Stomach (tissue), 9 donors: ENCODE results near the gene BRD3OS. TPM values are rescaled to one million over a fixed set of nuclear protein-coding genes. Genes with fewer than 3 reads are reported as not detected.

ENCODE experiments used
- DNase-seq, 2 donors: peaks; one replicate each; pipeline versions ENCODE4 v3.0.0 to v3.0.0-alpha.2; 2013 to 2019
- H3K27ac ChIP-seq, 5 donors: fragments of 200-600 bp in 4 of 5; sonication (generic) in 4 of 5; one replicate each; pipeline ENCODE4 v1.5.1; 2013 to 2019; ENCODE audit warnings: mild to moderate bottlenecking in 1 of 5, moderate library complexity in 1 of 5
- H3K27me3 ChIP-seq, 3 donors: fragments of 200-600 bp; sonication (generic); one replicate each; pipeline ENCODE4 v1.5.1; 2017 to 2019; ENCODE audit warnings: mixed run types in 1 of 3
- H3K36me3 ChIP-seq, 4 donors: fragments of 200-600 bp; sonication (generic); 1 replicate in 3 of 4; 2 replicates in 1 of 4; pipeline ENCODE4 v1.5.1; 2016 to 2019
- H3K4me1 ChIP-seq, 4 donors: fragments of 200-600 bp; sonication (generic); one replicate each; pipeline ENCODE4 v1.5.1; 2016 to 2019
- H3K4me3 ChIP-seq, 4 donors: fragments of 200-600 bp; sonication (generic) in 3 of 4; one replicate each; pipeline ENCODE4 v1.5.1; 2016 to 2019; ENCODE audit warnings: mild to moderate bottlenecking in 1 of 4
- H3K9me3 ChIP-seq, 4 donors: fragments of 200-600 bp; sonication (generic); one replicate each; pipeline ENCODE4 v1.5.1; 2016 to 2019
- CTCF ChIP-seq, 7 experiments: fragments of 450-650 bp in 4 of 7; fragments of 200-600 bp in 3 of 7; sonication (generic) in 3 of 7; IDR thresholded peaks; one replicate each; pipeline ENCODE4 v1.5.1; 2016 to 2019; ENCODE audit warnings: antibody characterized with exemption in 7 of 7, control low read depth in 2 of 7, mild to moderate bottlenecking in 1 of 7
- EP300 ChIP-seq: sonication (generic); formaldehyde crosslinking; IDR thresholded peaks from one replicate; pipeline ENCODE4 v1.6.1; 2017; ENCODE audit warnings: antibody characterized with exemption
- POLR2A ChIP-seq, 4 donors: fragments of 450-650 bp; IDR thresholded peaks; one replicate each; pipeline ENCODE4 v1.6.1; 2016; ENCODE audit warnings: antibody characterized with exemption in 4 of 4, control low read depth in 2 of 4, mild to moderate bottlenecking in 1 of 4, moderate library complexity in 1 of 4
- POLR2AphosphoS5 ChIP-seq, 3 donors: sonication (generic); formaldehyde crosslinking; IDR thresholded peaks; one replicate each; pipeline ENCODE4 v1.6.1; 2016; ENCODE audit warnings: antibody characterized with exemption in 3 of 3
- WGBS, 5 donors: extraction: QIAGEN DNeasy Blood & Tissue Kit in 3 of 5; methylation state at CpG; one replicate each; pipeline versions ENCODE4 v1.1.5 to v1.1.7; 2013 to 2018; 5-methylcytosine and 5-hydroxymethylcytosine counted together
- intact Hi-C: fragments of 100-400 bp; cut with DNase I; formaldehyde crosslinking; loops from one replicate; pipeline ENCODE4 v1.15.1; 2023; ENCODE audit warnings: low total_unique reads
- polyA plus RNA-seq, 3 donors: library from polyadenylated mRNA; stranded (reverse); fragments of 200-250 nt; gene quantifications; one replicate each; pipeline ENCODE4 v1.2.3, GENCODE V29; 2013
- total RNA-seq, 5 donors: library from RNA; depleted of rRNA; stranded (reverse); fragments of >200 nt; gene quantifications; one replicate each; pipeline versions ENCODE4 v1.1.0 to v1.2.3, GENCODE V29; 2014 to 2016
- donor health status: healthy with polysubstance abuse.
- donor health status: Bipolar disorder and iron deficiency.
- donor health status: healthy.

The BRD3OS gene
- total and polyA plus RNA-seq, 8 donors = 2.4 to 12.0 (median 6.2) TPM; not detected in 1

DNA sequence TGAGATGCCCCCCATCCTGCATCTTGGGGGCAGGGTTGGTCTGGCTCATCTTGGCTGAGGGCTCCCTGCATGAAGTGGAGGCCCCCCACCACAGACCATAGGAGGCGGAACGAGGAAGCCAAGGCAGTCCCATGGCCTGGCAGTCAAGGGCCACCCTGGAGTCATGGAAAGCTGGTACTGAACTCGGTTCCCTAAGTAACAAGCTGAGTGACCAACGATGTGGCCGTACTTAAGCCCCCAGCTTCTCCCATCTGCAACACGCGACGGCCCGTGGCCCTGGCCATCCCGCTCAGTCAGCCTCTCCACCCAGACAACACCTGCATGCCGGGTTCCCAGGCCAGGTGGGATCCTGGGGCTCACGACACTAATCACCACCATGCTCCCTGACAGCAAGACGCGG is 25.4 kb downstream of the BRD3OS start:
- intact Hi-C loops = no loop called here
- Histone ChIP-seq H3K27me3 (no peaks in the 10 kb centered on the region), H3K4me1 (peaks cover 18 to 49% (median 43%) of the 10 kb centered on the region in 4 donors), H3K4me3 (no peak overlapping the region), H3K27ac (no peak overlapping the region), H3K36me3 (peaks cover 68 to 80% (median 78%) of the 10 kb centered on the region in 4 donors), H3K9me3 (no peaks in the 10 kb centered on the region)
- DNase-seq = no peak
- 81 to 100% (median 89%) methylated on average over 2 to 14 of the region's 14 CpGs for WGBS, 5 donors
- no peak for TF ChIP-seq EP300
- no peak for TF ChIP-seq POLR2AphosphoS5 (IDR thresholded peaks at IDR 0.05)
- no peak for TF ChIP-seq CTCF (IDR thresholded peaks at IDR 0.05)
- TF ChIP-seq POLR2A (IDR thresholded peaks at IDR 0.05) = no peak

DNA sequence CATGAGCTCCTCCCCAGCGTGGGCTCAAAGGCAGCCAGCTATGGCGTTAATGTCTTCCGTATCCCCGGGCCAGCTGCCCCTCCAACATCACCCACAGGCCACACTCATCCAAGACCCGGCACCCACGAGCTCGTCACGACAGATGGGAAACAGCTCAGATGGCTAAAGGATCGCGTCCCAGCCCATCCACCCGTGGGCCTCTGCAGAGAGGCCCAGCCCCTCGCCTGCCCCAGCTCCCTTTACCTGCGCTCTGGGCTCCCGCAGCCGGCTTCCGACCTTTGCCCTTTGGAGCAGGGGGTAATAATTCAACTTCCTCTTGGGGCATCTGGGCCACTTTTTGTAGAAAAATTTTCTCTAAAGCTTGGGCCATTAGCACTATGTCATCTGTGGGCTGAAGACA is 26.0 kb downstream of the BRD3OS start:
- H3K4me3 ChIP-seq = no peak overlapping the region
- H3K9me3 ChIP-seq = no peaks in the 10 kb centered on the region
- H3K36me3 ChIP-seq = peaks cover 62 to 74% (median 72%) of the 10 kb centered on the region in 4 donors
- peaks cover 24 to 55% (median 49%) of the 10 kb centered on the region in 4 donors for H3K4me1 ChIP-seq
- TF ChIP-seq POLR2AphosphoS5 (IDR thresholded peaks at IDR 0.05) (no peak), EP300 (no peak), POLR2A (IDR thresholded peaks at IDR 0.05) (no peak), CTCF (IDR thresholded peaks at IDR 0.05) (no peak)
- no peaks in the 10 kb centered on the region for H3K27me3 ChIP-seq
- no peak for DNase-seq
- intact Hi-C loops = no loop called here
- H3K27ac ChIP-seq = no peak overlapping the region
- WGBS, 5 donors = 84 to 89% (median 84%) methylated on average over 13 to 16 of the region's 16 CpGs

DNA sequence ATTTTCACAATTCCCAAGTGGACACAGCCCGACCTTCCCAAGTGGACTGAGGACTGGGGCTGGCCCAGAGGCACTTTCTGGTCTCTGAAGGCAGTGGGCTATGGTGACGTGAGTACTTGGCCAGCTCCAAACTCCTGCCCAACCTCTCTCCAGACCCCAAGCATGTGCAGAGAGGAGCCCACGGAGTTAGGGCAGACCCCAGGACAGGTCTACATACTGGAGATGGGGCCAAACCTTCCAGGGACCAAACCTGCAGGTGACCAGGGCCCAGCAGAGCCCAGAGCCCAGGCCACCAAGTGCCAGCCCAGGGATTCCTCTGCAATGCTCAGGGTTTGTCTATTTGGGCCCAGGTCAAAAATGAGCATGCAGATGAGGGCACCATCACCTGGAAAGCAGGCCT is 27.2 kb downstream of the BRD3OS start:
- H3K27me3 ChIP-seq = no peaks in the 10 kb centered on the region
- H3K4me3 ChIP-seq = no peak overlapping the region
- WGBS, 5 donors = 91 to 93% (median 93%) methylated on average over 3 of the region's 3 CpGs
- intact Hi-C loops = no loop called here
- DNase-seq = no peak
- peaks cover 51 to 63% (median 61%) of the 10 kb centered on the region in 4 donors for H3K36me3 ChIP-seq
- H3K27ac ChIP-seq = no peak overlapping the region
- H3K4me1 ChIP-seq = peaks cover 34 to 63% (median 61%) of the 10 kb centered on the region in 4 donors
- no peaks in the 10 kb centered on the region for H3K9me3 ChIP-seq
- TF ChIP-seq POLR2AphosphoS5 (IDR thresholded peaks at IDR 0.05) (no peak), CTCF (IDR thresholded peaks at IDR 0.05) (no peak), EP300 (no peak), POLR2A (IDR thresholded peaks at IDR 0.05) (no peak)

DNA sequence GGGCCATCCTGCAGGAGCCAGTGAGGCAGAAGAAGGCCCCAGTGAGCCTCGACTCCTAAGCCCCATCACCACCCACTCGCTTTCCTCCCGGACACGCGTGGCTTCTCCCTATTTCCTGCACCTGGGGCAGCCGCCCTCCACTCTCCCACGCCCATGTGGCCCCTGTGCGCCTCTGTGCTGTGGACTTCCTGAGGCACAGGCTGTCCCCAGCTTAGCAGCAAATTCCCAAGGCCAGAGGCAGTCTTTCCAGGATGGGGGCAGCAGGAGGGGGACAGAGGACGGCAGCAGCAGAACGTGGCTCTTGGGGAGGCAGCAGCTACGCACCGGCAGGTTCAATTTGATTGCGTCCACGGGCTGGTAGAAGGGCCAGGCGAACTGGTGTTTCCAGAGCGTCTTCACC is 27.7 kb downstream of the BRD3OS start:
- no peak for DNase-seq
- Histone ChIP-seq H3K9me3 (no peaks in the 10 kb centered on the region), H3K27ac (no peak overlapping the region), H3K27me3 (no peaks in the 10 kb centered on the region), H3K4me3 (no peak overlapping the region), H3K36me3 (peaks cover 47 to 58% (median 56%) of the 10 kb centered on the region in 4 donors), H3K4me1 (peaks cover 39 to 67% (median 65%) of the 10 kb centered on the region in 4 donors)
- TF ChIP-seq POLR2A (IDR thresholded peaks at IDR 0.05) (no peak), CTCF (IDR thresholded peaks at IDR 0.05) (no peak), POLR2AphosphoS5 (IDR thresholded peaks at IDR 0.05) (no peak), EP300 (no peak)
- intact Hi-C loops = no loop called here
- WGBS, 5 donors = 88 to 94% (median 89%) methylated on average over 15 to 16 of the region's 16 CpGs
